Suppressor macrophage treated with lipopolysaccharide for 4 hours (primary cell): ENCODE data around the gene SLC39A5.

ENCODE experiments used
- DNase-seq: peaks from one replicate; pipeline ENCODE4 v3.0.0-alpha.2; 2020

SLC39A5 gene

DNA sequence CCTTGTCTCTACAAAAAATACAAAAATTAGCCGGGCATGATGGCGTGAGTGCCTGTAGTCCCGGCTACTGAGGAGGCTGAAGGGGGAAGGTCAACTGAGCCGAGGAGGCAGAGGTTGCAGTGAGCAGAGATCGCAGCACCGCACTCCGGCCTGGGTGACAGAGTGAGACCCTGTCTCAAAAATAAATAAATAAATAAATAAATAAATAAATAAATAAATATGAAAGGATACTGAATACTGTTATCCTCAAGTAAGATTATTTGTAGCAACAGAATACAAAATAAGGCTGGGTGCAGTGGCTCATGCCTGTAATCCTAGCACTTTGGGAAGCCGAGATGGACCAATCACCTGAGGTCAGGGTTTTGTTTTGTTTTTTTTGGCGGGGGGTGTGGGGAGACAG lies 10.0 kb upstream of the SLC39A5 start:
- no peak for DNase-seq

DNA sequence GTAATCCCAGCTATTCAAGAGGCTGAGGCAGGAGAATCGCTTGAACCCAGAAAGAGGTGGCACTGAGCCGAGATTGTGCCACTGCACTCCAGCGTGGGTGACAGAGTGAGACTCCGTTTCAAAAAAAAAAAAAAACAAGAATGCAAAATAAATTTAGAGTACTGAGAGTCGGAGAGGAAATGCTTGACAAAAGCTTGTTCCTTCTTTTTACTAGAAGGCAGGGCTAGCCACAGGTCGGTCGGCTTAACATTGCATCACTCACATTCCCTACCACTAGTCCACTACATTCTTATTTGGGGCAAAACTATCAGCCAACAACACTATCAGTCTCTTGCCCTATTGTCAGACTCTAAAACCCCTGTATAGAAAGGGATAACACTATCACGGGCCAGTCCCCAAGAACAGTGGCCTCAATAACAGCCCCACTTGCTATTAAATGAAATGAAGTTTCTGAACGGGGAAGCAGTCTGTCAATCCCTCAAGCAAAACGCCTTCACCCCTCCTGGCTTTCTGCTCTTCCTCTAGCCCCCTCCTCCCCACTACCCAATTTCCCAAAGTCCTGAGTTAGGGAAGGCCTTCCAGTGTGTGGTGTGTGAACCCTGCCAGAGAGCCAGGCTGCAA lies 9.1 kb upstream of the SLC39A5 start:
- peak; percentile 74 for DNase-seq

DNA sequence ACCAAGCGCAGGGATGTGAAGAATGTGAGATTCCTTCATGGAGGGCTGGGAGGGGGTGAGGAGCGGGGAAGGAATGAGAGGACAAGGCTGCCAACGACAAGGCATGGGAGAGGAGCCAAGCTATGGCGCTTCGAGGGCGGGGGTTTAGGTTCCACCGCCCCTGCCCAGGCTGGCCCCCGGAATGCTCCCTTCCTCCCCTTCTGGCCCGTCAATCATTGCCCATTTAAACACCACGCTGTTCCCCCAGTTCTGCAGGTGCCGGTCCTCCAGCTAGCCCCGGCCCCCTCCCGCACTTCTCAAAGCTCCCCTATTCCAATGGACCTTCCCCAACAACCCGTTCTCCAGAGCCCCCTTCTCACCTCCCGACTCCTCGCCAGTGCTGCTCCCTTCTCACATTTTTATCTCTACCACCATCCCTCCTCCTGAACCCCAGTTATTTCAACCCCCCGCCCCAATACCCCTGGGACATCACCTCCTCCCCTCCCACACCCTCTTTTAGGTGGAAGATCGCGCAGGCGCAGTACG lies 8.6 kb upstream of the SLC39A5 start:
- DNase-seq: no peak

DNA sequence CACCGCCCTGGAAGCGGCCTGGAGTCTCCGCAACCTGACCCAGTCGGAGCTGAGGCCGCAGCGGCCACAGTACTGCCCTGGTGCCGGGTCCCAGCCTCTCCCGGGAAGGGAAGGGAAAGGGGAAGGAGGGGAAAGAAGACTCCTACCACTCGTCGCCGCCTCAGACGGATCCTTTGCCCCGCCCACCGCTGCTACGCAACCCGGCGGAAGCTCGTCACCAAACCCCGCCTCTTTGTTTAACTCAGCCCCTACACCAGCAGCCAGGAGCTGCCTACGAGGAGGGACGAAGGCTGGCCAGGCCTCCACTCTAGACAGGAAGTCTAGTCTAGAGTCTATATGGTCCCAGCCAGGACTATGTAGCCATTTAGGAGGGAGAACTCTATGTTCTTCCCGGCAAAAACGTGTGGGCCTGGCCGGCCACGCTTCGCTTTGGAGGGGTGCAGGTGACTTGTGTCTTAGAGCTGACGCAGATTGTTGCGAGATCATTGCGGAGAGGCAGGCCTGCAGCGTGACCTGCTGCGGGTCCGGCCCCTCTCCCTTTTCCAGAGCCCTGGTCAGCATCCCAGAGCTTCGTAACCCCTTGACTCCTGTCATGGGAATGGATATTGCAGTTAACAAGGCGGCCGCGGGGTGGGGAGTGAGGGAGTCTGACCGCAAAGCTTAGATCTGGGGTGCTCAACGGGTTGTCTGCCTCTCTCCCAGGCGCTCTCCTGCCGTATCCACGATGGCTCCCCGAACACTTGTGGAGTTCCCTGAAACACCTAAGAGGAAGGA lies 7.9 kb upstream of the SLC39A5 start, which contains the start of gene RNF41:
Gene RNF41, minus strand, starts transcription at position 166 of the 774 bp plus-strand sequence. CDS start 7,875 bp downstream, outside the sequence.
- peak; percentile 97 for DNase-seq

DNA sequence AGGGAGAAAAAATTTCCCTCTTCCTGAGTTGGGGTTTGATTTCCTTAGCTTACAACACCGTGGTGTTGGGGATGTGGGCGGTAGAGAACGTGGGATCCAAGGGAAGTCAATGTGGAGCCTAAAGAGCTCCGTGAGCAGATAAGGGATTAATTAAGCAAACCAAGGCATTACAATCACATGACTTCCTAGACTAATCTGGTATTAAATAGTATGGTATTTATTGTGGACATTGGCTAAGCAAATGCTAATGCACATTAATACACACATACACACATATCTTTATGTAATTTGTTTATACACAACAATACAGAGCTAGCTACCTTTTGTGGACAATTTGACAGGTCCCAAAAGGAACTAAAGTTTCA lies 7.3 kb upstream of the SLC39A5 start:
- no peak for DNase-seq

DNA sequence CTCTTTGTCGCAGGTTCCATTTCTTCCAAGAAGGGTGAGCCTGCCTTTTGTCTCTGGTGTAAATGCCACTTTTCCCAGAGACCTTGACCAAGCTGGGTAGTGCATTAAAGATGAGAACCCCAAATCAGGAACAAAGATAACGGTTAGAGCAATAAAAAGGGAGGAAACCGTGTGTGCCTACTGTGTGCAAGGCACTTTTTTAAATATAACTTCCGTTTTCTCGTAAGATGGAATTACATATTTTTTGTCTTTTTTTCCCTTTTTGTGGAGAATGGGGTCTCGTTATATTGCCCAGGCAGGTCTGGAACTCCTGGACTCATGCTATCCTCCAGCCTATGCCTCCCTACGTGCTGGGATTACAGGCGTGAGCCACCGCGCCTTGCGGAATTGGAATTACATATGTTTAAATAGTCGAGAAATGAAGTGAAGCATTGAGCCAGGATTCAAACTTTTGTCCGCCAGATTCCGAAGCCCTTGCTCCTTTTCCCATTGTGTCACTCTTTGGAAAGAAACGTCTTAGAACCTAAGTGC lies 6.2 kb upstream of the SLC39A5 start:
- DNase-seq: no peak

DNA sequence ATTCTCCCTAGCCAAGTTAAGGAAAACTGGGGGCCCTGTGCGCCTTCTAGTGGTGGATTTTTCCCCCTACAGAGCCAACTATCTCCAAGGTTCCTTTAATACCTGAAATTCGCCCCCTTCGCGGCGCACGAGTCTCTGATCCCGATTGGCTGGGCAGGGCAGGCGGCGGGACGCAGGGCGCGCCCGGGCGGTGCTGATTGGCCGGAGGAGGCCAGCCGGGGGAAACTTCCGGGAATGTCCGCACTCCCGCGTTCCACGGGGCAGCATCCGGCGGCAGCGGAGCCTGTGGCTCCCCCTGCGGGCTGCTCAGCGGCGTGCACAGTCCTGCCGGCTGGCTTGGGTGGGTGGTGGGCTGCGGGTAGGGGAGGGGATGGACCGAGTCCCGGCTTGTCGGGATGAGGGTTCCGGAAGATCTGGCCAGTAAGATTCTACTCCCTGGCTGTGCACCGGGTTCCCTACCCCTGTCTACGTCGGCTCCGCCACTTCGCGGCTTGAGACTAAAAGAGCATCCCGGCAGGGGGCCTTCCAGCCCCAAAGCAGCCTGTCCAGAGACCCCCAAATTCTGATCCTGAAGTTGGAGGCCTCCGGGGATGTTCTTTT lies 5.6 kb upstream of the SLC39A5 start, which contains the start of gene NABP2:
Gene NABP2, plus strand, starts transcription at position 241 of the 600 bp plus-strand sequence. CDS start 515 bp downstream, outside the sequence.
- peak; percentile 99 for DNase-seq

DNA sequence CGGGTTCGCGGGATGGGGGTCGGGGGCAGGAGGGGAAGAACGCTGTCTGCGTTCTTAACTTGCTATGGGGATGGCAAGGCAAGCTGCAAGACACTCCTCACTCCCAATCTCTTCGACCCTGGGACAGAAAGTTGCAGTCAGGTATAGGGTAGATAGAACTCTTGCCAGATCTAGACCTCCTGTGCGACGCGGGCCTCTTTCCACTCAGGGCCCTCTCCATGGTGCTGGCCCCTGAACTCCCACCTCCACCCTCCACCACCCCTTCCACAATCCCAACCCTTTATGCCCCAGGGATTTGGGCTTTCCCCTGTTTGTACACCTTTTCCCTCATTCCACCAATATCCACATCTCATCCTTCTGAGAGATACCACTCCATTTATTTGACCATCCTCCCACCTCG lies 4.9 kb upstream of the SLC39A5 start:
- no peak for DNase-seq

DNA sequence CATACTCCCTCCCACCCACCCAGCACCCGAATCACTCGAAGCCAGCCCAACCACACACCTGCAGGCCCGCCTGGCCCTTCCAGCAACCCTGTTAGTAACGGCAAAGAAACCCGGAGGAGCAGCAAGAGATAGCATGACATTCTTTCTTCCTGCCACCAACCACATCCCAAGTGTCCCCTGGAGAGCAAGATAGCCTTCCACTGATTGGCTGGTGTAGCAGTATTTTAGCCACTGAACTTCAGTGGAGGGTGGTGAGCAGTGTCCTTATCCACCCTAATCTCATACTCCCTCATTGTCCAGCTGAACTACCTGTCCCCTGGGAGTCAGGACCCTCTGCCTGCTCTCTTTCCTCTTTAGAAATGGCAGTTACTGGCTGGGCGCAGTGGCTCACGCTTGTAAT lies 769 bp upstream of the SLC39A5 start:
- DNase-seq: no peak

DNA sequence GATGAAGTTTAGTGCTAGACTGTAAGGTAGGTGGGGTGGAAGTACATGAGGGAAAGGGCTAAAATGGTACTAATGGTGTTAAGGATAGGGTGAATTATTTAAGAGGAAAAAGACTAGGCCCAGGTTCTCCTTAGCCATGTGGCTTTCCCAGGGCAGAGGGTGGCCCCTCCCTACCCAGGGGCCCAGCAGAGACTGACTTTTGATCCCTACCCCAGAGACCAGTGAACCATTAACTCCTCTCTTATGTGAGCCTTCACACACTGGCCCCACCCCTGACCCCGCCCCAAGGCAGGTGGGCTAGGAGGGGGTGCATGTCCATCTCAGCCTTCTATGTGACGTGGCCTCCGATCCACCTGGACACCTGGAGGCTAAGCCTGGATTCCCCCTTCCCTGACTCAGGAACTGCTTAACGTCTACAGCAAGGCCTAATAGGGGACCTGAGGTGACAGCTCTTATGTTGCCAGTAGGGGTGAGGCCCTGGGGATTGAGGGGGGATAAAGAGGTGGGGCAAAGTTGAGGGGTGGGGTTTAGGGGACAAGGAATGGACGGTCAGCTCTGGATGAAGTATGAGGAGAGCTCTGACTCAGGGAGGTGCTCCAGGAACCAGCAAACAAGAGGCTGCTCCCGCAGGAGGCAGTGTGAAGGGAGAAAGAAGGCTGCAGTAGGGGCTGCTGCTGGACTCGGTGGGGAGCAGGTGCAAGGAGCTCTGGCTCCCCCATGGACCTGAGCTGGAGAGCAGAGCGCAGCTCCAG lies 757 bp downstream of the SLC39A5 start:
- DNase-seq: no peak

DNA sequence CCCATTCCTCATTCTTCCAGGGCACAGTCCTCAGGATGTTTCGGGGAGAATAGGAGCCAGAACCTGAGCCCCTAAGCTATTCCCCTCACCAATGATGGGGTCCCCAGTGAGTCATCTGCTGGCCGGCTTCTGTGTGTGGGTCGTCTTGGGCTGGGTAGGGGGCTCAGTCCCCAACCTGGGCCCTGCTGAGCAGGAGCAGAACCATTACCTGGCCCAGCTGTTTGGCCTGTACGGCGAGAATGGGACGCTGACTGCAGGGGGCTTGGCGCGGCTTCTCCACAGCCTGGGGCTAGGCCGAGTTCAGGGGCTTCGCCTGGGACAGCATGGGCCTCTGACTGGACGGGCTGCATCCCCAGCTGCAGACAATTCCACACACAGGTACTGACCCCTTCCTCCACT lies 1.3 kb downstream of the SLC39A5 start:
- DNase-seq: no peak

DNA sequence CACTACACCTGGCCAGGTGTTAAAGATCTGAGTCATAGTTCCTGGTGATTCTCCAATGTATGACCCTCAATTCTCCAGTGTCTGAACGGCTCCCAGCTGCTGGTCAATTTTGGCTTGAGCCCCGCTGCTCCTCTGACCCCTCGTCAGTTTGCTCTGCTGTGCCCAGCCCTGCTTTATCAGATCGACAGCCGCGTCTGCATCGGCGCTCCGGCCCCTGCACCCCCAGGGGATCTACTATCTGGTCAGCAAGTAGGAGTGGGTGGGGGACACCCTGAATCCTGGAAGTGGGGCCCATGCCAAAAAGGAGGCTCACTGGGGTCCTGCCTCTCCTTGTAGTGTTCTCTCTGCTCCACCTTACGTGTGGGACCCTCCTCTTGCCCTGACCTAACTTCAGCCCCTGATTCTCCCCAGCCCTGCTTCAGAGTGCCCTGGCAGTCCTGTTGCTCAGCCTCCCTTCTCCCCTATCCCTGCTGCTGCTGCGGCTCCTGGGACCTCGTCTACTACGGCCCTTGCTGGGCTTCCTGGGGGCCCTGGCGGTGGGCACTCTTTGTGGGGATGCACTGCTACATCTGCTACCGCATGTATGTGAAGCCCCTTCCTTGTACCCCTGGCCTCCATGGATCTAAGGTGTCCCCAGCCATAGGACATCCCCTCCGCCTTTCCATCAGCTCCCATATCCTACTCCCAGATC lies 5.0 kb downstream of the SLC39A5 start:
- no peak for DNase-seq

DNA sequence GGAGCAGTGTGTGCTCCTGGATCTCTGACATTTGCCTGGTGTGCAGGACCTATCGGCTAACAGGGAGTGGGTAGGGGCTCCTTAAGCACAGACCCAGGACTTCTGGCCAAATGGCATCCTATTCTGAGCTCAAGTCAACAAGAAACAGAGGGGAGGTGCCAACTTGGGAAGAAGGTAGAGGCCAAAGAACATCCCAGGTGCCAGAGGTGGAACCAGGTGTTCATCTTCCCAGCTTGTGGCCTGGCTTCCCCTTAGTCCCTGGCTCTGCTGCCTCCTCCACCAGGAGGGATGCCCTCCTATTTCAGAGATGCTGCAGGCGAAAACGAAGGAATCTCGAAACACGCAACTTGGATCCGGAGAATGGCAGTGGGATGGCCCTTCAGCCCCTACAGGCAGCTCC lies 6.2 kb downstream of the SLC39A5 start:
- no peak for DNase-seq

DNA sequence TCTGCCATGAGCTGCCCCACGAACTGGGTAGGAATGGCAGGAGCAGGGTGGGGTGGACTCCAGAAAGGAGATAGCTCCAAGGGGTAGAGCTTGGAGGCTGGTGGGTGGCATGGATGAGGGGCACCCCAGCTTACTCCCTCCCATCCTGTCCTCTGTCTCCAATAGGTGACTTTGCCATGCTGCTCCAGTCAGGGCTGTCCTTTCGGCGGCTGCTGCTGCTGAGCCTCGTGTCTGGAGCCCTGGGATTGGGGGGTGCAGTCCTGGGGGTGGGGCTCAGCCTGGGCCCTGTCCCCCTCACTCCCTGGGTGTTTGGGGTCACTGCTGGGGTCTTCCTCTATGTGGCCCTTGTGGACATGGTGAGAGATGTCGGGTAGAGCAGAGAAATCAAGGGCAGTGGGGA lies 7.1 kb downstream of the SLC39A5 start:
- DNase-seq: no peak

DNA sequence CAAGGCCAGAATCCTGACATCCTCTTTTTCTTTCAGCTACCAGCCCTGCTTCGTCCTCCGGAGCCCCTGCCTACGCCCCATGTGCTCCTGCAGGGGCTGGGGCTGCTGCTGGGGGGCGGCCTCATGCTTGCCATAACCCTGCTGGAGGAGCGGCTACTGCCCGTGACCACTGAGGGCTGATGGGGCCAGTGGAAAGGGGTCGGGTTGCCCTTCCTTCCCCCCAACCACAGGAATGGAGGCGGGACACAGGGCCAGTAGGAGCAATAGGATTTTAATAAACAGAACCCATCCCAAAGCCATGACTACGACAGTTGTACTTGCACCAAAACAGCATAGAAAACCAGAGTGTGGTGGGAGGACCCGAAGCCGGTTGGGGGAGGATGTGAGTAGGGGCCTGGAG lies 7.7 kb downstream of the SLC39A5 start:
- no peak for DNase-seq

DNA sequence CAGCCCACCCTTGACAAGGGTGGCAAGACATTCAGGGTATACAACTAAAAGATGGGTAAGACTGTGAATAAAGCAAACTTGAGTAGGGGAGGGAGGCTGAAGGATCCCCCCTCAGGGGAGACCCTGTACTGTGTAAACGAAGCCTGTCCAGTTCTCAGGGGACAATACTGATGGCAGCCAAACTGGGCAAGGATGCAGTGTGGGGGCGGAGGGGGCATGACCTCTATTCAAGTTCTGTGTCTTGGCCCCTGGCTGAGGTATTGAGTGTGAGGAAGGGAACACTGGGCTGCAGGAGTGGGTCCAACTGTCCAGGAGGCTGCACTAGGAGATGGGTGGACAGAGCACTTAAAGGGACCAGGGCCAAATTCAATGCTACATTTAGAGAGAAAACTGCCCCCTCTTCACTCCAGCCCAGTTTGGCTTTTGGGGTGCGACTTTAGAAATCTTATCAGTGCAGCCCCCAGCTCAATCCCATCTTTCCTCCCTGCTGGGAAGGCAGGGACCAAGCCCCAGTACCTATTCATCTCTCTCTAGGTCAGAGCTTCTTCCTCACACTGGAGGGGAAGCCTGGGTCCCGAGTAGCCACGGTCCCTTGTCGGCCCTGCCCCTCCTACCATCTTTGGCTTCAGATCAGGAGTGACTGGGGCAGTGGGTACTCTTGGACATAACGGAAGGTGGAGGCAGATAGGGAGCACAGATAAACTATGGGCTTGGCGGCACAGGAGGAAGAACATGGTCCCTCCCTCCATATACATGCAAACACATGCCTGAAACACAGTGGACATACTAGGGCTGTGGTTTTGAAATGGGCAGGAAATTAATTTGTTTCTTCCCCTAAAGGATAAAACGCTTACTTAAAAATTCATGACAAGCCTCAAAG lies 11.8 kb downstream of the SLC39A5 start:
- no peak for DNase-seq

DNA sequence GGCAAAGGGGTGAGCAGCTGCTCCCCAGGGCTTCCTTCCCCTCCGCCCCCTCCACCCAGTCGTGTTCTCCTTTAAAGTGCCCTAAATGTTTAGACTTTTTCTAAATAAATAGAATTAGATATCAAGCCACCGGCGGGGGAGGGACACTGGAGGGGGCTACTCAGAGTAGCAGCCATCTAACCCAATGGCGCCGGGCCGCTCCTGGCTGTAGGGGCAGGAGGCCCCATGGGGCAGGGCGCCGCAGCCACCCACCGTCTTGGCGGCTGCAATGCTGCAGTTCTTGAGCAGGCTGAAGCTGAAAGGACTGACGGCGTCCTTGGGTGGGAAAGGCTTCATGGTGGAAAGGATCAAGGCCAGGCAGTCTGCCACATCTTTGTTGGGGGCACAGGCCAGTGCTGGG lies 13.1 kb downstream of the SLC39A5 start:
- DNase-seq: no peak

DNA sequence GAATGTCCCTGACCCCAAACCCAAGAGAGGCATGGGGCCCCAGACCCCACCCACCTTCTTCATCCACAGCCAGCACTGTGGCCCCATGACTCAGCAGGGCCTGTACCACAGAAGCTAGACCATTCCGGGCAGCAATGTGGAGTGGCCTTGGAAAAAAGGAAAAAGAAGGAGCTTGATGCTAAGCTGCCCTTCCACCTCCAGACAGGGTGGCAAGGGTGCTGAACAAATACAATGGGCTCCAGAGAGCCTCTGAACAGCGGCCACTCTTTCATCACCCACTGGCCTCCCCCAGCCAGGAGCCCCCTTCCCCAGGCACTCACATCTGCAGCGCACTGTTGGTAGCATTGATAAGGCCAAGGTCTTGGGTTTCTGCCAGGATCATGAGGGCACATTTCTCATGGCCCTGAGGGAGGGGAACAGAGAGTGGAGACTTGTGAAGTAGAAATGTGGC lies 13.9 kb downstream of the SLC39A5 start:
- DNase-seq: no peak

DNA sequence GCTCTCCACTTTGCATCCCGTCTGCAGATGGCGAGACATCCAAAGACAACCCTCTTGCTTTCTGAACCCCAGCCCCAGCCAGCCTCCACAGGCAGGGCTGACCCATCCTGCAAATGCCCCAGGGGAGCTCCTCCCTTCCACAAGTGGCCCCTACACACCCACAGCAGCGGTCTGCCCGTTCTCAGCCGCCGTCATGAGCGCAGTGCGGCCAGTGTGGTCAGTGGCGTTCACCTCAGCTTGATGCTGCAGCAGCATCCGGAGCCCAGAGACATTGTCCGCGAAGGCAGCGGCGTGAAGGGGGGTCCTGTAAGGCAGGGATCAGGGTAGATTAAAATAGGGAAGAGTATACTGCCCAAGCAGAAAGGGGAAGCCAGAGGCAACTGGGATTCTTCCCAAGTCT lies 14.6 kb downstream of the SLC39A5 start:
- DNase-seq: no peak

DNA sequence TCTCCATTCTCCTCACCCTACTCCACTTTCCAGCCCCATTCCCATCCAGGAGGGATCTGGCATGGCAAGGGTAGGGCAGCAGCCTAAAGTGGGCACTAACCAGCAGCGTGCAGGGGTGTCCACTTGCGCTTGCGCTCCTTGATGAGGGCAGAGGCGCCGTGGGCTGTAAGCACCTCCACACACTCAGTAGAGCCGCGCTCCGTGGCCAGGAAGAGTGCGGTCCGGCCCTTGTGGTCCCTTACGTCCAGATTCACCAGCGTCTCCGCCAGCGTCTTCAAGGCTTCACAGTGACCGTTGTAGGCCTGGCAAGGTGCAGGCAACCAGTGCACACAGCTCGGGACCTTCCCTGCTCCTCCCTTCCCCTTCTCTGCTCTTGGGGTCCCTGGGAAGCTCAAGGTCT lies 18.1 kb downstream of the SLC39A5 start:
- DNase-seq: no peak

DNA sequence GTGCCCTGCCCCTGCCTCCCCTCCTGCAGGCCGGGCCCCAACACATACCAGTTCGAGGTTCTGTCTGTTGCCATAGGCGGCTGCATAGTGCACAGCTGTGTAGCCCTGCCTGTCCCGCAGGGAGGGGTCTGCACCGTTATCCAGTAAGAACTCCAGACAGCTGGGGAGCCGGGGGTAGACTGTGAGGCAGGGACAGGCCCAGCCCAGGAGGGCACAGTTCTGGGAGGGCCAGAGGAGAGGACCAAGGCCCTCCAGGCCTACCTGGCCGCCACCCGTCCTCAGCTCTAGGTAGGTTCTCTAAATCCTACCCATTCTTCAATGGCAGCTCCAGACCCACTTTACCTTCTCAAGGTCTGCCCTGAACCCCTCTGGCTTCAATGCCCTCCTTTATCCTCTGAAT lies 18.9 kb downstream of the SLC39A5 start:
- DNase-seq: no peak
